ENCODE data around the gene RBFOX2. TPM values are rescaled to one million over a fixed set of nuclear protein-coding genes. Genes with fewer than 3 reads are reported as not detected.

RBFOX2 gene
- total and polyA plus RNA-seq, 2 of the 13 experiments (the other 11 are each of a cell fraction or from before 2014, with no cell fraction given): 37.3 to 40.4 TPM

DNA sequence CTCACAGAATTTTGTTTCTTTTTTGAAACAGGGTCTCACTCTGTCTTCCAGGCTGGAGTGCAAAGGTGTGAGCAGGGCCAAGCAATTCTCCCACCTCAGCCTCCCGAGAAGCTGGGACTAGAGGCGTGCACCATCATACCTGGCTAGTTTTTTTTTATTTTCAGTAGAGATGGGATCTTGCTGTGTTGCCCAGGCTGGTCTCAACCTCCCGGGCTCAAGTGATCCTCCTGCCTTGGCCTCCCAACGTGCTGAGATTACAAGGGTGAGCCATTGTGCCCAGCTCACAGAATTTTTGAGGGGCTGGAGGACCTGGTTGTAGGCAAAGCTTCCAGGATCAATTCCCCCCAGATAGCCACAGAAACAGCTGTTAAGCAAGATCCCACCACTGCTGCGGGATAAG, 47.1 kb upstream of the RBFOX2 start:
- H3K27ac ChIP-seq (ENCODE audit: extremely low read length, insufficient read depth, low read length): no peak overlapping the region
- ChIA-PET CTCF (ENCODE audit: low intra/inter-chr PET ratio, low total read pairs) (no interaction called here), POLR2A (no interaction called here)
- H3K4me3 ChIP-seq (replicated peaks in 1 of 3; ENCODE audit: insufficient read depth in 1 of 3, low read depth in 2 of 3, low read length in 3 of 3): no peak overlapping the region
- peaks cover 0 to 7% of the 10 kb centered on the region in 2 experiments; a peak in 2 of 5 replicates for H3K27me3 ChIP-seq (ENCODE audit: control insufficient read depth in 1 of 2, insufficient read depth in 2 of 2, low read length in 2 of 2)
- no peaks in the 10 kb centered on the region for H3K4me1 ChIP-seq (ENCODE audit: insufficient read depth, low read length)
- no peaks in the 10 kb centered on the region for H3K36me3 ChIP-seq (replicated peaks in 1 of 2; ENCODE audit: control insufficient read depth in 1 of 2, insufficient read depth in 2 of 2, low read length in 2 of 2)
- in situ Hi-C loops (cut with HindIII; ENCODE audit: extremely low pct_ligation_motif_present, low pct_unique_long_range_greater_than_20kb) (no loop called here), intact Hi-C loops (cut with micrococcal nuclease; ENCODE audit: unreplicated experiment) (no loop called here)
- no peak overlapping the region for H2AFZ ChIP-seq (ENCODE audit: low read length)
- 25% methylated on average over 5 of the region's 5 CpGs for WGBS (ENCODE audit: low lambda C conversion rate)
- no peaks in the 10 kb centered on the region for H3K79me2 ChIP-seq (ENCODE audit: insufficient read depth, low read length)
- no peak for FAIRE-seq
- H3K9me3 ChIP-seq (ENCODE audit: low read length): no peaks in the 10 kb centered on the region
- H3K9ac ChIP-seq (ENCODE audit: insufficient read depth, low read depth, low read length): no peak overlapping the region
- TF ChIP-seq REXO4 (CRISPR knock-in tag; IDR thresholded peaks at IDR 0.05; ENCODE audit: borderline replicate concordance): no peak
- TF ChIP-seq, protein P1, sequence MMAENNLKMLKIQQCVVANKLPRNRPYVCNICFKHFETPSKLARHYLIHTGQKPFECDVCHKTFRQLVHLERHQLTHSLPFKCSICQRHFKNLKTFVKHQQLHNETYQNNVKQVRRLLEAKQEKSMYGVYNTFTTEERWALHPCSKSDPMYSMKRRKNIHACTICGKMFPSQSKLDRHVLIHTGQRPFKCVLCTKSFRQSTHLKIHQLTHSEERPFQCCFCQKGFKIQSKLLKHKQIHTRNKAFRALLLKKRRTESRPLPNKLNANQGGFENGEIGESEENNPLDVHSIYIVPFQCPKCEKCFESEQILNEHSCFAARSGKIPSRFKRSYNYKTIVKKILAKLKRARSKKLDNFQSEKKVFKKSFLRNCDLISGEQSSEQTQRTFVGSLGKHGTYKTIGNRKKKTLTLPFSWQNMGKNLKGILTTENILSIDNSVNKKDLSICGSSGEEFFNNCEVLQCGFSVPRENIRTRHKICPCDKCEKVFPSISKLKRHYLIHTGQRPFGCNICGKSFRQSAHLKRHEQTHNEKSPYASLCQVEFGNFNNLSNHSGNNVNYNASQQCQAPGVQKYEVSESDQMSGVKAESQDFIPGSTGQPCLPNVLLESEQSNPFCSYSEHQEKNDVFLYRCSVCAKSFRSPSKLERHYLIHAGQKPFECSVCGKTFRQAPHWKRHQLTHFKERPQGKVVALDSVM (CRISPR knock-in tag; IDR thresholded peaks at IDR 0.05): peak; percentile 27; the same call in 1 of the 2 replicates
- no peak for TF ChIP-seq SAP130 (CRISPR knock-in tag; IDR thresholded peaks at IDR 0.05; ENCODE audit: low read depth)
- no peak for TF ChIP-seq CENPT (CRISPR knock-in tag; IDR thresholded peaks at IDR 0.05; ENCODE audit: low read depth)
- TF ChIP-seq ZNF121 (CRISPR knock-in tag; IDR thresholded peaks at IDR 0.05): peak; percentile 65; the same call in 1 of the 2 replicates
- TF ChIP-seq NRL (CRISPR knock-in tag; IDR thresholded peaks at IDR 0.05; ENCODE audit: borderline replicate concordance): no peak
- BruUV-seq (replicated peaks): no TSS peak
- H4K20me1 ChIP-seq (ENCODE audit: insufficient read depth, low read length): no peaks in the 10 kb centered on the region
- no peak overlapping the region for H3K4me2 ChIP-seq (ENCODE audit: low read depth, low read length)
- ATAC-seq: no peak
- no peak for DNase-seq (ENCODE audit: low spot score)

DNA sequence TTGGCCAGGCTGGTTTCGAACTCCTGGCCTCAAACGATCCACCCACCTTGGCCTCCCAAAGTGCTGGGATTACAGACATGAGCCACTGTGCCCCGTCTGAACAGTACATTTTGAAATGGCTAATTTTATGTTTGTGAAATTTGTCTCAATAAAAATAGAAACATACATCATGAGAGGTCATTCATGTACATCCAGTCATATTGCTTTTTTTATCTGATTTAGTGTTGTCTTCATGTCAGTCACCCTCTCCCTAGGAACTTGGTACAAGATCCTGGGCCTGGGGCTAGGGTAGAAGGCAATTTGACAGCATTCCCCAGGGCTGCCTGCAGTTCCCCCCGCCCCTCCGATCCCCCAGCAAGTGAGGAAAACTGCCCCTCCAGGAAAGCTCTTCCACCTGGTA, 46.6 kb upstream of the RBFOX2 start:
- Histone ChIP-seq H2AFZ (ENCODE audit: low read length) (no peak overlapping the region), H3K9me3 (ENCODE audit: low read length) (no peaks in the 10 kb centered on the region), H3K27me3 (ENCODE audit: control insufficient read depth in 1 of 2, insufficient read depth in 2 of 2, low read length in 2 of 2) (peaks cover 0 to 7% of the 10 kb centered on the region in 2 experiments; a peak in 2 of 5 replicates), H3K4me2 (ENCODE audit: low read depth, low read length) (no peak overlapping the region), H3K36me3 (replicated peaks in 1 of 2; ENCODE audit: control insufficient read depth in 1 of 2, insufficient read depth in 2 of 2, low read length in 2 of 2) (no peaks in the 10 kb centered on the region), H3K4me1 (ENCODE audit: insufficient read depth, low read length) (no peaks in the 10 kb centered on the region), H3K27ac (ENCODE audit: extremely low read length, insufficient read depth, low read length) (no peak overlapping the region), H3K79me2 (ENCODE audit: insufficient read depth, low read length) (no peaks in the 10 kb centered on the region), H4K20me1 (ENCODE audit: insufficient read depth, low read length) (no peaks in the 10 kb centered on the region), H3K4me3 (replicated peaks in 1 of 3; ENCODE audit: insufficient read depth in 1 of 3, low read depth in 2 of 3, low read length in 3 of 3) (no peak overlapping the region), H3K9ac (ENCODE audit: insufficient read depth, low read depth, low read length) (no peak overlapping the region)
- intact Hi-C loops (cut with micrococcal nuclease; ENCODE audit: unreplicated experiment) (no loop called here), in situ Hi-C loops (cut with HindIII; ENCODE audit: extremely low pct_ligation_motif_present, low pct_unique_long_range_greater_than_20kb) (no loop called here)
- FAIRE-seq: no peak
- no peak for ATAC-seq
- ChIA-PET CTCF (ENCODE audit: low intra/inter-chr PET ratio, low total read pairs) (no interaction called here), POLR2A (no interaction called here)
- WGBS (ENCODE audit: low lambda C conversion rate): 53% methylated on average over 5 of the region's 5 CpGs
- no peak for DNase-seq (ENCODE audit: low spot score)
- no TSS peak for BruUV-seq (replicated peaks)
- no peak for TF ChIP-seq KLF9 (CRISPR knock-in tag; IDR thresholded peaks at IDR 0.05; ENCODE audit: low read depth)
- no peak for TF ChIP-seq NR2C2 (CRISPR knock-in tag; IDR thresholded peaks at IDR 0.05; ENCODE audit: borderline replicate concordance)
- TF ChIP-seq CREB1 (IDR thresholded peaks at IDR 0.05): no peak
- TF ChIP-seq CREB1 (CRISPR knock-in tag; IDR thresholded peaks at IDR 0.05): no peak
- no peak for TF ChIP-seq ZNF205 (CRISPR knock-in tag; IDR thresholded peaks at IDR 0.05)
- TF ChIP-seq RBM39 (IDR thresholded peaks at IDR 0.05; ENCODE audit: low read depth, low read length, poor library complexity, severe bottlenecking): no peak
- no peak for TF ChIP-seq ARID2 (CRISPR knock-in tag; IDR thresholded peaks at IDR 0.05; ENCODE audit: borderline replicate concordance)
- no peak for TF ChIP-seq ZIK1 (CRISPR knock-in tag; IDR thresholded peaks at IDR 0.05; ENCODE audit: borderline replicate concordance, low read depth)
- TF ChIP-seq FOXA3 (CRISPR knock-in tag; IDR thresholded peaks at IDR 0.05): no peak
- no peak for TF ChIP-seq NCOA2 (CRISPR knock-in tag; IDR thresholded peaks at IDR 0.05)
- TF ChIP-seq, protein P2, sequence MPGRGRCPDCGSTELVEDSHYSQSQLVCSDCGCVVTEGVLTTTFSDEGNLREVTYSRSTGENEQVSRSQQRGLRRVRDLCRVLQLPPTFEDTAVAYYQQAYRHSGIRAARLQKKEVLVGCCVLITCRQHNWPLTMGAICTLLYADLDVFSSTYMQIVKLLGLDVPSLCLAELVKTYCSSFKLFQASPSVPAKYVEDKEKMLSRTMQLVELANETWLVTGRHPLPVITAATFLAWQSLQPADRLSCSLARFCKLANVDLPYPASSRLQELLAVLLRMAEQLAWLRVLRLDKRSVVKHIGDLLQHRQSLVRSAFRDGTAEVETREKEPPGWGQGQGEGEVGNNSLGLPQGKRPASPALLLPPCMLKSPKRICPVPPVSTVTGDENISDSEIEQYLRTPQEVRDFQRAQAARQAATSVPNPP (CRISPR knock-in tag; IDR thresholded peaks at IDR 0.05): no peak
